Stimulated activated CD8-positive, alpha-beta memory T cell treated with anti-CD3 and anti-CD28 coated beads, Interleukin-12 subunit alpha, Interleukin-12 subunit beta, amount 100 ng/mL, for 24 hours (primary cell): Measurements from ENCODE around the gene ABCD3.
"Not testable (repeated sequence)": the region's sequence is repeated elsewhere in the genome, so short reads cannot be mapped to it uniquely, and the experiment has no call there.

Source experiments
- DNase-seq: peaks from one replicate; pipeline ENCODE4 v3.0.0-alpha.2; 2020; ENCODE audit errors: extremely low read depth

ABCD3 gene

GRCh38 chr1:94417978-94418663, at the start of gene ABCD3:
Gene ABCD3, plus strand, starts transcription at chr1:94418389. Its CDS starts 90 bp downstream, at chr1:94418479.
- DNase-seq: peak; percentile 95

GRCh38 chr1:94372771-94373170, 45.4 kb upstream of the ABCD3 start:
- not testable (repeated sequence) for DNase-seq

- DNase-seq: not testable (repeated sequence)
Observed at GRCh38 chr1:94373311-94373710, 44.9 kb upstream of the ABCD3 start.

GRCh38 chr1:94375666-94376065, 42.5 kb upstream of the ABCD3 start:
- not testable (repeated sequence) for DNase-seq

- not testable (repeated sequence) for DNase-seq
Observed at GRCh38 chr1:94378493-94378892, 39.7 kb upstream of the ABCD3 start.

GRCh38 chr1:94379615-94380014, 38.6 kb upstream of the ABCD3 start:
- no peak for DNase-seq

- no peak for DNase-seq
Observed at GRCh38 chr1:94382201-94382600, 36.0 kb upstream of the ABCD3 start.

GRCh38 chr1:94383966-94384408, 34.2 kb upstream of the ABCD3 start:
- no peak for DNase-seq

GRCh38 chr1:94384485-94385265, 33.5 kb upstream of the ABCD3 start:
- DNase-seq: no peak

GRCh38 chr1:94385308-94385929, 32.8 kb upstream of the ABCD3 start:
- no peak for DNase-seq

- DNase-seq: no peak
Observed at GRCh38 chr1:94389298-94389697, 28.9 kb upstream of the ABCD3 start.

GRCh38 chr1:94394247-94394646, 23.9 kb upstream of the ABCD3 start:
- DNase-seq: no peak

- no peak for DNase-seq
Observed at GRCh38 chr1:94395231-94395630, 23.0 kb upstream of the ABCD3 start.

- DNase-seq: no peak
Observed at GRCh38 chr1:94395748-94396309, 22.4 kb upstream of the ABCD3 start.

- no peak for DNase-seq
Observed at GRCh38 chr1:94396356-94397010, 21.7 kb upstream of the ABCD3 start.

- no peak for DNase-seq
Observed at GRCh38 chr1:94398356-94398755, 19.8 kb upstream of the ABCD3 start.

- no peak for DNase-seq
Observed at GRCh38 chr1:94399453-94399852, 18.7 kb upstream of the ABCD3 start.

GRCh38 chr1:94401206-94401605, 17.0 kb upstream of the ABCD3 start:
- DNase-seq: no peak

- no peak for DNase-seq
Observed at GRCh38 chr1:94406446-94406845, 11.7 kb upstream of the ABCD3 start.

GRCh38 chr1:94408104-94408830, 9.9 kb upstream of the ABCD3 start:
- DNase-seq: no peak

GRCh38 chr1:94411237-94411636, 7.0 kb upstream of the ABCD3 start:
- no peak for DNase-seq
